GM18502 (cell line): ENCODE data around the gene BAZ2B.
"Not testable (repeated sequence)": the region's sequence is repeated elsewhere in the genome, so short reads cannot be mapped to it uniquely, and the experiment has no call there.

Experiments
- ATAC-seq: cut with Tn5 transposase; IDR thresholded peaks from one replicate; pipeline ENCODE4 v1.9.1; 2021; ENCODE audit warnings: mild to moderate bottlenecking; ENCODE audit not compliant: unreplicated experiment, poor library complexity

BAZ2B gene

DNA sequence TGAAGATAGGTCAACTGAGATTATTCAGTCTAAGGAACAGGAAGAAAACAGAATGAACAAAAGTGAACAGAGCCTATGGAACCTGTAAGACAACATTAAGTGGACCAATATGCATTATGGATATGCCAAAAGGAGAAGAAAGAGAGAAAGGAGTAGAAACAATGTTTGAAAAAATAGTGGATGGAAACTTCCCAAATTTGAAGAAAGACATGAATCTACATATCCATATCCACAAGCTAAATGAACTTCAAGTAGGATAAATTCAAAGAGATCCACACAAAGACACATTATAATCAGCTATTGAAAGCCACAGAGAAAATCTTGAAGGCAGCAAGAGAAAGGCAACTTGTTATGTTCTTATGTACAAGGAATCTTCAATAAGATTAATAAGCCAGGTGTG is 74.2 kb downstream of the BAZ2B start:
- no peak for ATAC-seq

DNA sequence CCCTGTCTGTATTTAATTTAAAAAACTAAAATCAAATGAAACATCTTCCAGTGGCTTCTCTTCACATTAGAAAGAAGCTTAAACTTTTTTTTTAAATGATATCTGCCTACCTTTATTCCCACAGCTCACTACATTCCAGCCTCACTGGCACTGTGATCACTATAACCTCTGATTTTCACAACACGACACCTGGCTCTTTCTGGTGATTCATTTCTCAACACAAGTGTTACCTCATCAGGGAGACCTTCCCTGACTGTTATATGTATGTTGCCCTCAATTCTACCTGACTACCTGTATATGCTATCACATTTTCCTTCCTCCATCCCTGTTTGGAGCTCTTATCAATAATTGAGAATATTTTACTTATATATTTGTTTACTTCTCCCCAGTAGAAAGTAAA is 76.6 kb downstream of the BAZ2B start:
- no peak for ATAC-seq

- ATAC-seq, result no peak
These were observed 77.5 kb downstream of the BAZ2B start for GRCh38 chr2:159538801-159539200.

GRCh38 chr2:159535261-159535660 is 81.1 kb downstream of the BAZ2B start:
- not testable (repeated sequence) for ATAC-seq

GRCh38 chr2:159531475-159531874 is 84.9 kb downstream of the BAZ2B start:
- no peak for ATAC-seq

- ATAC-seq, result no peak
These were observed 89.9 kb downstream of the BAZ2B start for GRCh38 chr2:159526433-159526832.

- ATAC-seq, result no peak
These were observed 91.3 kb downstream of the BAZ2B start for GRCh38 chr2:159525012-159525411.

DNA sequence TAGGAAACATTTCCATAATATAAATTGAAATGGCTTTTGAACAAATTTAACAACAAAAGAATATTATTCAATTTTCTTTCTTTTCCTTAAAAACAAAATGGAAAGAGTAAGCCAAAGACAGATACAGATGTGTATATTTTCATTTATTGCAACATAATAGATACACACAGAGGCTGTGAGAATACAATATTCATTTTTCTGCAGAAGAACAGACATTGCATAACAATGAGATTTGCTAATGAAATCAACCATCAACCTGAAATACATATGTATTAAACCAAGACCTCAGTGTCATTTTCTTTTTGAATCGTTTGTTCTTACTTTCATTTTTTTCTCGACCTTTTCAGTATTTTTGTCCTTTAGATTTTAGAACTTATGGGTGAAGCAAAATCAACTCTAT is 95.1 kb downstream of the BAZ2B start:
- no peak for ATAC-seq

DNA sequence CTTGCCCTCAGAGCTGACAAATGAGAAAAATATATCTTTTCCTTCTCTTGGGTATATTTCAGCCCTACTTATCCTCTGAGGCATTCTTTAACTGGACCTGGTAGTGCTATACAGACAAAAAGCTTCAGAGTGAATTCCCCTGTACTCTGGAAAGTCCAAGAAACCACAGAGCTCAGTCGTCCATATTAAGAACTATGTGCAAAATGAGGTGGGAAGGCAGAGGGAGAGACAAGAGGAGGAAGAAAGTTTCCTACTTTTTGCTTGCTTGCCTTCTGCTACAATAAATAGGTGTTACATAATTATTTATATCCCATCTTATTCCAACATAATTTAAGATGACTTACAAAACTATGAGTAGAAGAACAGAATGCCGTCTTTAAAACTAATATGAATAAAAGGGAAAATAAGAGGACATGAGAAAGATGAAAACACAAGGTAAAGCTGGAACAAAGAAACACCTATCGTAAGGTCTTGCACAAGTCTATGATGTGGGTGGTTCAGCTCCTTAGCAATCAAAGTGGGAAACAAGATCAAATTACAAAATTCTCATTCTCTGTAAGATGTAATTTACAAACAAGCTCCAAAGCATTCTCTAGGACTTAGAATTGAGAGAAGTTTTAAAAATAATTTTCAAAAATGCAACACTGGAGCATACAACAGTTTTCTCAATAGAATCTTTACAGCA is 97.9 kb downstream of the BAZ2B start:
- no peak for ATAC-seq

GRCh38 chr2:159516241-159516758 is 100.0 kb downstream of the BAZ2B start:
- peak; percentile 91 for ATAC-seq

- no peak for ATAC-seq
These were observed 100.9 kb downstream of the BAZ2B start for GRCh38 chr2:159515441-159515840.

DNA sequence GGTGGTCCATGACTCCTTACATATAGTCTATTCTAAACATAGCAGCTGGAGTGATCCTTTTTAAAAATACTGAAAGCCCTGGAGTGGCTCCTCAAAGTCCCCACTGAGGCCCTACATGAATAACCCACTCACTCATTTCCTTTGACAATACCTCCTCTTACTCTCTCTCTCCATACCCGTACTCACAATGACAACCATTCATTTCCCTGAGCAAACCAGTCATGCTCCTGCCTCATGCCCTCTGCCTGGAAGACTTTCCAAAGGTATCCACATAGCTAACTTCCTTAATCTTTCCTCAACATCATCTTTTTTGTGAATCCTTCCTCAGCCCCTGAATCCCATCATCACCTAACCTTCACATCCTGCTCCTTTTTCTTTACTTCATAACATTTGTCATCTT is 102.6 kb downstream of the BAZ2B start:
- no peak for ATAC-seq

DNA sequence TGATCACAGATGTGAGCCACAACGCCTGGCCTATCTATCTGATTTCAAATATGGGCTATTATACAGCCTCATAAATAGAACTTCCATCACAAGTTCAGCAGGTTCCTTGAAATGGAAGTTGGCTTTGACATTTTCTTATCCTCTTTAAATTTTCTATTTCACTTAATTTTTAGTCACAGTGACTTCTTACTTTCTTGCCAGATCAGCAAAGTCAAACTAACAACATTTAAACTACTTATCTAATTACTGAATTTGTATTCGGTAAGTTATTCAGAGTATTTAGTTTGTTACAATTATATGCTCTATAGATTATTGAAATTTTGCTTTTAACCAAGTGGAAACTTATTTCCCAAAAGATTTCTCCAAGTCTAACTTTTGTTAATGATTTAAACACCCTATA is 108.2 kb downstream of the BAZ2B start:
- no peak for ATAC-seq

DNA sequence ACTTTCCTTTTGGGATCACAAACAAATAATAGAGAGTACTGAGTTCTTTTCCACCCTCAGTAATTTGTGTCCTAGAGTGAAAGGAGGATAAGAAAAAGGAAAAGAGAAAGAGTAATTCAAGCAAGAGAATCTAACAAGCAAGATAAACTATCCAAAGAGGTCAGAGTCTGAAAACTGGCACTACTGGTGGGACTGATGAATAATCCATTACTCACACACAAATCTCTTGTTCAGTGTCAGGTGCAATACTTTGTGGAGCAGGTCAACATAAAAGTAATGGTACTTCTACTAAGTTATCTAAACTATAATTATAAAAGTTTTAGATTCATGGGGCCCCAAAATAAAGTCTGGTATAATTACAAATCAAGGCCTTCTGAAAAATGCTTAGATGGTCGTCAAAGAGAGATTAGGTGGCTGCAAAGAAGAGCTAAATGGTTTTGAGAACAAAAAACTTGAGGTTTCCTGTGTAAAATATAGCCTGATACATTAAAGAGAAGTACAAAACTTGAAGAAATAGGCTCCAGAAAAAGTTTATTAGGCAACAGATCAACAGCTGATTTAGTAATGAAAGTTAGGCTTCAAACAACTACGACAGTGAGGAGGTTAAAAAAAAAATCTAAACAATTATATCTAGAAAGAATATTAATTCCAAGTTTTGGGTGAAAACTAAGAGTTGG is 109.4 kb downstream of the BAZ2B start:
- ATAC-seq, result no peak

GRCh38 chr2:159506202-159506601 is 110.1 kb downstream of the BAZ2B start:
- no peak for ATAC-seq

DNA sequence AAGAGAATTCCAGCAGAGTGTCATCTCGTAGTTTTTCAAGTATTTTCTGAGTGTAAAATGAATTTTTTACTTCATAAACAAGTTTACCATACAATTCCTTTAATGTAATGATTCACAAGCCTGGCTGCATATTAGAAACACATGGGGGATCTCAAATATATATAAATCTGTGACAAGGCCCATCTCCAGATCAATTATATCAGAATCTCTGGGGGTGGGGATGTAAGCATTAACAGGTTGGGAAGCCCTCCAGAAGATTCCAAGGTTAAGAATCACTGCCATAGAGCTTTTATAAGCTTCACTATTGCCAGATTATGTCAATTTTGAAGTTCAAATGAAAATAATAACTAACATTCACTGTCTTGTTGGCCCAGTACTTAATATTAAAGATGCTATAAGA is 111.2 kb downstream of the BAZ2B start:
- no peak for ATAC-seq

- no peak for ATAC-seq
These were observed 114.6 kb downstream of the BAZ2B start for GRCh38 chr2:159501743-159502142.

- ATAC-seq, result no peak
These were observed 118.5 kb downstream of the BAZ2B start for GRCh38 chr2:159497847-159498246.

DNA sequence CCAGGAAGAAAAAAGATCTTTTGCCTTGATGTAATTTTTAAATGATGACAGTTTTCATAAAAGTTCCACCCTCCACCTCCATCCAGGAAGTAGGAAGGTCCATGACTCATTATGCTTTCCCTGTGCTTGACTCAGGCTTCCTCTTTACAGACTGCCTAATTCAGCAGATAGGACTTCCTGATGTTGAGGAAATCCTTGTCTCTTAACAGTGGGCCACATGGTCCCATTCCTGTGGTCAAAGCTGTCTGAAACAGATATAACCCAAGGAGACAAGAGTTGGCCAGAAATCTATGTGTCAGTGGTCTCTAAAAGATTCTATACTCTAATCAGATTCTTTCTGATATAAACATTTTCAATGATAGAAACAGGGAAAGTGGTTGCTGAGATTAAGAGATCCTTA is 119.1 kb downstream of the BAZ2B start:
- no peak for ATAC-seq

GRCh38 chr2:159489476-159489875 is 126.9 kb downstream of the BAZ2B start:
- ATAC-seq, result no peak

- no peak for ATAC-seq
These were observed 131.8 kb downstream of the BAZ2B start for GRCh38 chr2:159484532-159484931.

DNA sequence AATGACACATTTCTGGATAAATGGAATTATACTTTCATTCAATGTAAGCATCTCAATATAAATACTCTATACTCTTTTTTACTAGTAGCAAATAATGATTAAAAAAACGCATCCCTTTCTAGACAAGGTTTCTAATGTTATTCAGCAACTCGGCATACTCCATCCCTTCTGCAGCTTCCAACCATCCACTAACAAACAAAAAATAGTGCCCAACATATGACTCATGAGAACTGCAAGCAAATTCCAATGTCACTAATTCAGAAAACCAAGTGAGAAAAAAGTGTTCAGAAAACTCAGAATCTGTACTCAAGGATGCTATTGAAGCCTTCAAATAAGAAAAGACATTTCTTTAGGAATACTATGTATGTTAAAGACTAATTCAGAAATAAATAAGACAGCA is 140.0 kb downstream of the BAZ2B start:
- no peak for ATAC-seq
